Activated CD4-positive, CD25-positive, alpha-beta regulatory T cell (primary cell): ENCODE data around the gene ASMT.
"Not testable (repeated sequence)": the region's sequence is repeated elsewhere in the genome, so short reads cannot be mapped to it uniquely, and the experiment has no call there.

Experiments
- DNase-seq, 4 experiments: peaks; one replicate each; lab custom pipeline; 2025; lab: John Stamatoyannopoulos, UW

ASMT gene

GRCh38 chrX:1597345-1598020 lies 17.4 kb upstream of the ASMT start:
- no peak for DNase-seq

GRCh38 chrX:1598021-1598875 lies 16.6 kb upstream of the ASMT start:
- no peak for DNase-seq

- no peak for DNase-seq
Observed at GRCh38 chrX:1598876-1599790, 15.7 kb upstream of the ASMT start.

- no peak for DNase-seq
Observed at GRCh38 chrX:1599791-1600405, 15.0 kb upstream of the ASMT start.

GRCh38 chrX:1600406-1601050 lies 14.3 kb upstream of the ASMT start:
- DNase-seq = no peak

- DNase-seq = no peak
Observed at GRCh38 chrX:1601051-1601767, 13.7 kb upstream of the ASMT start.

- no peak for DNase-seq
Observed at GRCh38 chrX:1601768-1602085, 13.1 kb upstream of the ASMT start.

GRCh38 chrX:1602299-1602698 lies 12.6 kb upstream of the ASMT start:
- DNase-seq = no peak

GRCh38 chrX:1606496-1606895 lies 8.4 kb upstream of the ASMT start:
- no peak for DNase-seq

- no peak for DNase-seq
Observed at GRCh38 chrX:1609311-1609710, 5.5 kb upstream of the ASMT start.

- DNase-seq = no peak
Observed at GRCh38 chrX:1609762-1610161, 5.1 kb upstream of the ASMT start.

GRCh38 chrX:1610166-1610565 lies 4.7 kb upstream of the ASMT start:
- no peak for DNase-seq

GRCh38 chrX:1610736-1611135 lies 4.1 kb upstream of the ASMT start:
- DNase-seq = no peak

GRCh38 chrX:1612641-1613286 lies 2.1 kb upstream of the ASMT start:
- DNase-seq = no peak

GRCh38 chrX:1618689-1619088 lies 3.8 kb downstream of the ASMT start:
- DNase-seq = no peak

- no peak for DNase-seq
Observed at GRCh38 chrX:1623691-1624090, 8.8 kb downstream of the ASMT start.

GRCh38 chrX:1624158-1624860 lies 9.4 kb downstream of the ASMT start:
- DNase-seq = not testable (repeated sequence)

- DNase-seq = not testable (repeated sequence)
Observed at GRCh38 chrX:1624861-1625215, 10.0 kb downstream of the ASMT start.

GRCh38 chrX:1629244-1629643 lies 14.4 kb downstream of the ASMT start:
- DNase-seq = no peak

GRCh38 chrX:1646009-1646408 lies 31.1 kb downstream of the ASMT start:
- no peak for DNase-seq
